OCI-LY1 (cell line): ENCODE results near the gene C5orf46.

Experiments used
- H2AFZ ChIP-seq: fragments of 200-600 bp; sonication (generic), shearing (Covaris generic); 2 replicates; pipeline ENCODE4 v1.6.0; 2014; ENCODE audit warnings: antibody characterized with exemption, mild to moderate bottlenecking, low read length
- H3F3A ChIP-seq: fragments of 200-600 bp; sonication (generic), shearing (Covaris generic); 2 replicates; pipeline ENCODE4 v1.6.0; 2014; ENCODE audit warnings: mild to moderate bottlenecking, antibody characterized with exemption, low read length, moderate library complexity; ENCODE audit not compliant: insufficient read depth
- H3K27ac ChIP-seq: fragments of 200-600 bp; sonication (generic); 2 replicates; pipeline ENCODE4 v1.5.1; 2014; ENCODE audit warnings: low read length, mixed run types, mild to moderate bottlenecking, low read depth; ENCODE audit not compliant: poor library complexity, severe bottlenecking
- H3K27me3 ChIP-seq: fragments of 200-600 bp; sonication (generic); 2 replicates; pipeline ENCODE4 v1.6.0; 2014; ENCODE audit warnings: antibody characterized with exemption, mild to moderate bottlenecking, low read length, moderate library complexity; ENCODE audit not compliant: insufficient read depth
- H3K36me3 ChIP-seq: fragments of 200-600 bp; sonication (generic); 2 replicates; pipeline ENCODE4 v1.6.1; 2014; ENCODE audit warnings: mild to moderate bottlenecking, antibody characterized with exemption, low read length, moderate library complexity, mixed read lengths; ENCODE audit not compliant: insufficient read depth
- H3K4me1 ChIP-seq: fragments of 200-600 bp; sonication (generic); 2 replicates; pipeline ENCODE4 v1.5.1; 2014; ENCODE audit warnings: mild to moderate bottlenecking, low read length, moderate library complexity; ENCODE audit not compliant: insufficient read depth, severe bottlenecking
- H3K4me2 ChIP-seq: fragments of 200-600 bp; sonication (generic), shearing (Covaris generic); 2 replicates; pipeline ENCODE4 v1.6.1; 2014; ENCODE audit warnings: low read length
- H3K4me3 ChIP-seq: fragments of 200-600 bp; sonication (generic); 2 replicates; pipeline ENCODE4 v1.5.1; 2014; ENCODE audit warnings: low read length, low read depth, mild to moderate bottlenecking, mixed read lengths; ENCODE audit not compliant: poor library complexity, severe bottlenecking
- H3K79me2 ChIP-seq: fragments of 200-600 bp; shearing (Covaris generic); 2 replicates; pipeline ENCODE4 v1.6.1; 2016; ENCODE audit warnings: mixed run types, low read length, mixed read lengths; ENCODE audit not compliant: insufficient read depth
- H3K9ac ChIP-seq: fragments of 200-600 bp; sonication (generic), shearing (Covaris generic); 2 replicates; pipeline ENCODE4 v1.6.1; 2014; ENCODE audit warnings: mild to moderate bottlenecking, low read length, mixed read lengths
- H3K9me2 ChIP-seq: fragments of 200-600 bp; sonication (generic), shearing (Covaris generic); 2 replicates; pipeline ENCODE4 v1.6.1; 2014; ENCODE audit warnings: low read depth, mild to moderate bottlenecking, low read length, mixed read lengths
- H3K9me3 ChIP-seq: fragments of 200-600 bp; shearing (Covaris generic); 2 replicates; pipeline ENCODE4 v1.6.1; 2014; ENCODE audit warnings: low read length, mixed read lengths
- H4K20me1 ChIP-seq: fragments of 200-600 bp; sonication (generic), shearing (Covaris generic); 2 replicates; pipeline ENCODE4 v1.6.0; 2016; ENCODE audit warnings: mild to moderate bottlenecking, low read length; ENCODE audit not compliant: insufficient read depth
- EZH2 ChIP-seq: fragments of 200-600 bp; sonication (generic), shearing (Covaris generic); IDR thresholded peaks from 2 replicates; pipeline ENCODE4 v1.8.0; 2017; ENCODE audit warnings: borderline replicate concordance, mixed run types, mild to moderate bottlenecking, antibody characterized with exemption, low read length, moderate library complexity, mixed read lengths
- TF ChIP-seq, protein P1 (sequence below): fragments of 200-600 bp; sonication (generic), shearing (Covaris generic); IDR thresholded peaks from 2 replicates; pipeline ENCODE4 v1.5.1; 2017; ENCODE audit warnings: mild to moderate bottlenecking, antibody characterized with exemption, low read length, moderate library complexity, mixed read lengths

Gene C5orf46

GRCh38 chr5:147856801-147857200, 49.5 kb downstream of the C5orf46 start:
- H3K4me2 ChIP-seq: no peak overlapping the region
- H3K36me3 ChIP-seq: no peaks in the 10 kb centered on the region
- H3K9me2 ChIP-seq: no peaks in the 10 kb centered on the region
- no peak overlapping the region for H3K9ac ChIP-seq
- no peaks in the 10 kb centered on the region for H3K9me3 ChIP-seq
- H3K4me1 ChIP-seq: no peaks in the 10 kb centered on the region
- H3K27ac ChIP-seq: no peak overlapping the region
- H3K79me2 ChIP-seq: no peaks in the 10 kb centered on the region
- no peaks in the 10 kb centered on the region for H4K20me1 ChIP-seq
- no peaks in the 10 kb centered on the region for H3F3A ChIP-seq
- TF ChIP-seq, protein P1, sequence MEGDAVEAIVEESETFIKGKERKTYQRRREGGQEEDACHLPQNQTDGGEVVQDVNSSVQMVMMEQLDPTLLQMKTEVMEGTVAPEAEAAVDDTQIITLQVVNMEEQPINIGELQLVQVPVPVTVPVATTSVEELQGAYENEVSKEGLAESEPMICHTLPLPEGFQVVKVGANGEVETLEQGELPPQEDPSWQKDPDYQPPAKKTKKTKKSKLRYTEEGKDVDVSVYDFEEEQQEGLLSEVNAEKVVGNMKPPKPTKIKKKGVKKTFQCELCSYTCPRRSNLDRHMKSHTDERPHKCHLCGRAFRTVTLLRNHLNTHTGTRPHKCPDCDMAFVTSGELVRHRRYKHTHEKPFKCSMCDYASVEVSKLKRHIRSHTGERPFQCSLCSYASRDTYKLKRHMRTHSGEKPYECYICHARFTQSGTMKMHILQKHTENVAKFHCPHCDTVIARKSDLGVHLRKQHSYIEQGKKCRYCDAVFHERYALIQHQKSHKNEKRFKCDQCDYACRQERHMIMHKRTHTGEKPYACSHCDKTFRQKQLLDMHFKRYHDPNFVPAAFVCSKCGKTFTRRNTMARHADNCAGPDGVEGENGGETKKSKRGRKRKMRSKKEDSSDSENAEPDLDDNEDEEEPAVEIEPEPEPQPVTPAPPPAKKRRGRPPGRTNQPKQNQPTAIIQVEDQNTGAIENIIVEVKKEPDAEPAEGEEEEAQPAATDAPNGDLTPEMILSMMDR: no peak
- no peak for TF ChIP-seq EZH2
- H2AFZ ChIP-seq: no peak overlapping the region
- H3K27me3 ChIP-seq: no peaks in the 10 kb centered on the region
- H3K4me3 ChIP-seq: no peak overlapping the region

GRCh38 chr5:147855774-147856069, 50.6 kb downstream of the C5orf46 start:
- no peaks in the 10 kb centered on the region for H3F3A ChIP-seq
- H3K36me3 ChIP-seq: no peaks in the 10 kb centered on the region
- H3K27me3 ChIP-seq: no peaks in the 10 kb centered on the region
- H3K4me3 ChIP-seq: no peak overlapping the region
- no peaks in the 10 kb centered on the region for H4K20me1 ChIP-seq
- H2AFZ ChIP-seq: no peak overlapping the region
- no peak overlapping the region for H3K4me2 ChIP-seq
- TF ChIP-seq, protein P1: no peak
- TF ChIP-seq EZH2: no peak
- no peaks in the 10 kb centered on the region for H3K9me3 ChIP-seq
- H3K4me1 ChIP-seq: no peaks in the 10 kb centered on the region
- no peak overlapping the region for H3K27ac ChIP-seq
- H3K79me2 ChIP-seq: no peaks in the 10 kb centered on the region
- H3K9me2 ChIP-seq: no peaks in the 10 kb centered on the region
- no peak overlapping the region for H3K9ac ChIP-seq

- Histone ChIP-seq H3K27me3 (no peaks in the 10 kb centered on the region), H3K4me3 (no peak overlapping the region), H3K27ac (no peak overlapping the region), H3K79me2 (no peaks in the 10 kb centered on the region), H2AFZ (no peak overlapping the region), H3K9me2 (no peaks in the 10 kb centered on the region), H3K4me2 (no peak overlapping the region), H3K36me3 (no peaks in the 10 kb centered on the region), H4K20me1 (no peaks in the 10 kb centered on the region), H3F3A (no peaks in the 10 kb centered on the region), H3K4me1 (no peaks in the 10 kb centered on the region), H3K9me3 (no peaks in the 10 kb centered on the region), H3K9ac (no peak overlapping the region)
- no peak for TF ChIP-seq EZH2
- TF ChIP-seq, protein P1: no peak
Measured at GRCh38 chr5:147854894-147855773, 51.2 kb downstream of the C5orf46 start.
